ENCODE measurements around the gene BMP15.

GRCh38 chrX:50877310-50877709, 33.2 kb upstream of the BMP15 start:
- no peak for TF ChIP-seq CTCF (conservative IDR thresholded peaks at IDR 0.05 in 1 of 2, IDR thresholded peaks at IDR 0.05 in 1 of 2; ENCODE audit: low read depth in 1 of 2, low read length in 2 of 2)
- no peak for TF ChIP-seq EZH2 (IDR thresholded peaks at IDR 0.05; ENCODE audit: low read length, missing control alignments)
